ENCODE results near the gene SKAP2. TPM values are rescaled to one million over a fixed set of nuclear protein-coding genes. Genes with fewer than 3 reads are reported as not detected.
"Not testable (repeated sequence)": the region's sequence is repeated elsewhere in the genome, so short reads cannot be mapped to it uniquely, and the experiment has no call there.

Gene SKAP2
- total RNA-seq, 1 donor from 2014 or later, result 7.9 TPM

DNA sequence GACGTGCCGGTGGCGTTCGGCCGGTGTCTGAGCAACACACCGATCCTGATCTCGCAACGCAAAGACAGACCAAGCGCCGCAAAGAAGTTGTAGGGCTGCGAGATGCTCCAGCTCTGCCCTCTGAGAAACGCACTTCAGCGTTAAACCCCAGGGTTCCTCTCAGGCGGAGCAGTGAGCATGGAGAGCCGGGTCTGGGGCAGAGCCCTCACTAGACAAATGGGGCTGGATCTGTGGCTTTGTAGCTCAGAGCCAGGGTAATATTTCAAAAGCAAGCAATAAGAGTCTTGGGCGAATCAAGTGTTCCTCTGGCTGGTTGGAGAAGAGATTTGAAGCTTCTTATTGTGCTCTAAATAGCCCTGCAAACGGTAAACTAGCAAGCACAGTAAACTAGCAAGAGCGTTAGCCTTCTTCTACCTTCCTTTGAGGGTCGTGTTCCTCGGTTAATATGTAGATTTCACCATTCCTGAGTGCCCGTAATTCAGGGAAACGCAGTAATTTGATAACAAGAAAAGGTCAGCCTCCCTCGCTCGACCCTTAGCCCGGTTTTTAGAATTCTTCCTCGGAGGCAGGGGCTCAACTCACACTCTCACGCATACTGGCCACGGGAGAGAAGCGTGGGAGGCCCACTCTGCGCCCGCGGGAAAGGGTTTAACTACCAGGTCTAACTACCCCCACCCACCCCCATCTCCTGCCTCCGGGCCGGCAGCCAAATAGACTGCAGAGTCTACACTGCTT, 6.7 kb downstream of the SKAP2 start:
- intact Hi-C loops (cut with micrococcal nuclease), result no loop called here

DNA sequence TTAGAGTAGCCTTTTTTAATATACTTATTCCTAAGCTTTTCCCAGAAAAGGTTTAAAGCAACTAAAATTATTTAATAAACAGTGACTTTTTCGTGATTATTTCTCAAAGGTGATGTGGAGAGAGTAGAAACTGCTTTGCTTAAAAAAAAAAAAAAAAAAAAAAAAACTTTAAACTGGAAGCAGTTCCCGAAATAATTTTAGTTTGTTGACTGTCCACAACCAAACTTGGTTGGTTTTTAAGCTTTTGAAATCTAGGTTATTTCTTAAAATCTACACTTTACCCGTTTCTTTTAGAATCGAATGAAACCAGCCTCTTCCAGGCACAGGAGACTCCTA, 7.3 kb downstream of the SKAP2 start:
- intact Hi-C loops (cut with micrococcal nuclease), result no loop called here

DNA sequence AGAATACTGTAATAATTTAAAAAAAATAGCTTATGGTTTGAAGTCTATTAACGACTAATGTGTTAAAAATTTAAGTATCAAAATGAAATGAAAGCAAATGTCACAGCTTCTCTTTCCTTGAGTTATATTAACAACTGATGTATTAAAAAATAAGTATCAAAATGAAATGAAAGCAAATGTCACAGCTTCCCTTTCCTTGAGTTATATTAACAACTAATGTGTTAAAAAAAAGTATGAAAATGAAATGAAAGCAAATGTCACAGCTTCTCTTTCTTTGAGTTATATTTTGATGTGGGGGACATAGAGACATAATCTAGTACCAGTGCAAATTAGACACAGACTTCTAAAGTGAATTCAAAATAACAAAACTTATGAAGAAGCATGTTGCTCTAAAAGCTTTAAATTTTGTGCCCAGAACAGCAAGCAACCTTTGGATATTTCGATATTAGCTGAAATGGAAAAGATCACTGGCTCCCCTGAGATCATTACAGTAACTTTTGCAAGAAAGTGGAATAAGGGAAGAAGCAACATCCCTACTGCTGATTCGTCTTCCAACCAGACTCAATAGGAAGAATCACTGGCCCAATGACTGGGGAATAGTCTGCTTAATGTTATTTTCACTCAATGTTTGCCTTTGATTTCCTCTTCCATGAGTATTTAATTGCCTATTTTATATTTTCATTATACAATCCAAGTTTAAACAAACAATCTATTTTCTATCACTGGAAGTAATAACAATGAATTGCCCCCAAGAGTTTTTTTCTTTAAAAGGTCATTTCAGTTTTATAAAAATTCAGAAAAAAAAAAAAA, 8.0 kb downstream of the SKAP2 start:
- intact Hi-C loops (cut with micrococcal nuclease), result no loop called here

DNA sequence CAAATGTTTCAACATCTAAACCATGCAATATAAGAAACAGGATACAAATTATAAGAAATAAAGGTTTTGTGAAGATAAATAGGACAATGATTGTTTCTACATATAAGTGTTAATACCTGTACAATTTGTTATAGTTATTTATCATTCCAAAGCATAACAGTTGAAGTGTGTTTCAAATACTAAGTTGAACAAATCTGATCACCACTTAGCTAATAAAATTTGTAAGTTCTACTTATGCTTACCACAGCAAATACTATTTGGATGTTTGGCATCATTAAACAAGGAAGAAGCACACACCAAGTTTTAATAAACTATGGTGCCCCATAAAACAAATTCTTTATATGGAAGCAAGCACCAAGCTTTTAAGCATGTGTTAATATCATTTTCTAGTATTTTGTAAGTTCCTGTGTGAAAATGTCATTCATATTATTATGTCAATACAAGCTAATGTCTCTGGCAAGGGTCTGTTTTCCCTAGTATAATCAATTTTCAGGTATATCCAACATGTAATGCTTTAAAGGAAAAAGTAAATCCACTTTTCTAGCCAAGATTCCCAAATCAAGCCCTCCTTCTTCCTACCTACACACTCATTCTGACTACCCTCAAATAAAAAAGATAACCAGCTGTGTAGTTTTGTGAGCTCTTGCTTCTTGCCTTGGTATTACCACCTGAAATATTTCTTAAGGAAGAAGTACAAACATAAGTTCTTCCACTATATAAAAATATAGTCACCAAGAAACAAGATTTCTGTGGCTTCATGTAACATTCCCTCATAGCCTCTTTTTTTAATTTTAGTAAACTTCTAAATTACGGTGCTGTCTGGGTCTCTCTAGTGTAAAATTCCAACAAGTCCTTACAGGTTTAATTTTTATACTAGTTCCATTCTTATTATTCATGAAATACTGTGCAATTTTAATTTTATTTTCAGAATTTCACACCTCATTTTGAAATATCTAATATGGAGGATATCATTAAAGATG, 9.2 kb downstream of the SKAP2 start:
- intact Hi-C loops (cut with micrococcal nuclease), result loop anchor here (1.0 kb wide), 1 partner anchor 306 kb away; no protein-coding TSS in a partner anchor

DNA sequence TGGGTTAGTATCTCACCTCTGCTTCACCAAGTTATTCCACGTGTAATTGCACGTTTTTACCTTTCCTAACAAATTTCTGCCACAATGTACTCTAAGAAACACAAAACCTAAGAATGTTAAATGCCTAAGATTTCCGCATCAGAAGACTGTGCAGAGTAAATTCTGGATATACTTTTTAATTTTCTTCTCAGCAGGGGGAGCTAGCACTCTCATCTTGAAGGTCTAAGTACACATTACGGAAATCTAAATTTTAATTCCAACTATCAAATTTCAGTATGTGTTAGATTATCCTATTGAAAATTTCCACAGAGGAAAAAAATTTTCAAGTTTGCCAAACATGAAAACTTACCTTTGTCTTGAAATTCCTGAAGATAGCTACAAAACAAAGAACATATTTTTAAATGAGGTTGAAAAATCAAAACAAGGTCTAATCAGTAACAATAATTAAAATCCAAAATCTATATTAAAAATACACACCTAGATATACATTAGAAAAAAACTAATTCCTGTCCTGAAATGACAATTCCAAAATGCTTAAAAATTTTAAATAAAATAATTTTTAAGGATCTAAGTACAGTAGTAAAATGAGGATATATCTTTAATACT, 10.5 kb downstream of the SKAP2 start:
- intact Hi-C loops (cut with micrococcal nuclease), result loop anchor here (1.0 kb wide), 1 partner anchor 307 kb away; no protein-coding TSS in a partner anchor

DNA sequence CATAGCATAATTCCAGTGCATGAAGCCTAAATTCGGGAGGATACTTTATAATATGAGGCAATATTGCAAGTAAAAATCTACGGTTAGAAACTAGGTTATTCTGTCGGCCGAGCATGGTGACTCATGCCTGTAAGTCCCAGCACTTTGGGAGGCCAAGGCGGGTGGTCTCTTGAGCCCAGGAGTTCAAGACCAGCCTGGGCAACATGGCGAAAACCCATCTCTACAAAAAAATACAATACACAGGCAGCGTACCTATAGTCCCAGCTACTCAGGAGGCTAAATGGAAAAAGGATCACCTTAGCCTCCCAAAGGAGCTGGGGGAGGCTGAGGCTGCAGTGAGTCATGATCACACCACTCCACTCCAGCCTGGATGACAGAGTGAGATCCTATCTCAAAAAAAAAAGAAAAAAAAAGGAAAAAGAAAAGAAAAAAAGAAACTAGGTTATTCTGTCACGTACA, 14.2 kb downstream of the SKAP2 start:
- intact Hi-C loops (cut with micrococcal nuclease), result no loop called here

DNA sequence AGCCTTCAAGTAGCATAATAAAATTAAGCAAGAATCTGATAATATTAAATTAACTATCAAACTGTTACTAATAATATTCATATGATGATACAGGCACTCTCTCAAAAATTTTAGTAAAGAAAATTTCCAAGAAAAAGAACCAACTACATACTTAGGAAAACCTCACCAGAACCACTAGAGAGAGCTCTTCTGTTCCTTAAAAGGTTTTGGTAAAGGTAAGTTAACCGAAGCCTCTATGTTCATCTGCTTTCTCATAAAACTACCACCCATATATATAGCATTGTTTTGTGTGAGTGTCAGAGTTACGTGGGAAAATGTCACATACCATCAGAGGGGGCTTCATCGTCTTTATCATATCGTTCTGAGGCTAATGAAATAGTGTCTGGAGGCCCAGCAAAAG, 20.7 kb downstream of the SKAP2 start:
- intact Hi-C loops (cut with micrococcal nuclease), result no loop called here

DNA sequence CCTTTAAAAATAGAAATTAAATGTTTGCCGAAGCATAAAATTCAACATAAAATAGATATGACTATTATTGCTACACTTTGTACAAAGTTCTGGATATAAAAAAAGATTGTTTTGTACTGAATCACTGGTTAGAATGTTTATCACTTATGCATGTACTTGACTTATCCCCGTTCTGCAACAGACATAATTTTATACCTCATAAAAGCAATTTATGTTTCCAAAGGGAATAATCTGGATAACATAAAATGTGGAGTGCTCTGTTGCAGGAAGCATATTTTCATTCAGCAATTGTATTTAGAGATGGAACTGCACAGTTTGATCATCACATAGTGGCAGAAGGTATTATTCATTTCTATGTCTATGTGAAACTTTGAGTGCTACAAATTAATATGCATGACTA, 21.5 kb downstream of the SKAP2 start:
- intact Hi-C loops (cut with micrococcal nuclease), result no loop called here

DNA sequence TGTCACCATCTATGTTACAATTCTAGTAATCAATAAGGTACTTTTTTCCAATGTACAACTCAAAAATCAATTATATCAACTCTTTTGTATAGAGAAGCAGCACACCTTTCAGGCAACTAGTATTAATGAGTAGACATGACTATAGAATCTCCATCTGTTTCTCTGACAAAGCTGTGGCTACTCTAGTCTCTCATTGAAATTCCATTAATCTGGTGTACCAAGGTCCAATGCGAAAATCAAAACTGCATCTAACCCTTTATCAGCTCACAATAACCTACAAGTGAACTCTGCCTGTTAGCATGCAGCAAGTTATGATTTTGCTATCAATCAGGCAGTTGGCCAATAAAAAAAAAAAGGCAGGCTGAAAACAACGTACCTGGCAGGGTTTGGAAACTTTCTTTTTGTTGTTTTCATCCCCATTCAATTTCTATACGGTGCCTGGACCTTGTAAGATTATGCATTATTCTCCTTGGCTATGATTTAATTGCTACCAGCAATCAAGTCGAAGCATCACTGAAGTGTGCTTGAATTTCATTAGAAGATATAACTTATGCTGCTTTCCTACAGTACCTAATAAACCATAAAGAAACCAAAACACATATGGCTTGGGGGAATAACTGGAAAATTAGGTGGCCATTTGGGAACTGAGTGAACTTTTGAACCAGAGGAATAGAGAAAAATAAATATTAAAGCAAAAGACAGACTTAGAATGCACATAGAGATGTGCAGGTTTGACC, 23.2 kb downstream of the SKAP2 start:
- intact Hi-C loops (cut with micrococcal nuclease), result no loop called here

DNA sequence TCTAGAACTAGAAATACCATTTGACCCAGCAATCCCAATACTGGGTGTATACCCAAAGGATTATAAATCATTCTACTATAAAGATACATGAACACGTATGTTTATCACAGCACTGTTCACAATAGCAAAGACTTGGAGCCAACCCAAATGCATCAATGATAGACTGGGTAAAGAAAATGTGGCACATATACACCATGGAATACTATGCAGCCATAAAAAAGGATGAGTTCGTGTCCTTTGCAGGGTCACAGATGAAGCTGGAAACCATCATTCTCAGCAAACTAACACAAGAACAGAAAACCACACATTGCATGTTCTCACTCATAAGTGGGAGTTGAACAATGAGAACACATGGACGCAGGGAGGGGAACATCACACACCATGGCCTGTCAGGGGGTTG, 27.6 kb downstream of the SKAP2 start:
- intact Hi-C loops (cut with micrococcal nuclease), result not testable (repeated sequence)

DNA sequence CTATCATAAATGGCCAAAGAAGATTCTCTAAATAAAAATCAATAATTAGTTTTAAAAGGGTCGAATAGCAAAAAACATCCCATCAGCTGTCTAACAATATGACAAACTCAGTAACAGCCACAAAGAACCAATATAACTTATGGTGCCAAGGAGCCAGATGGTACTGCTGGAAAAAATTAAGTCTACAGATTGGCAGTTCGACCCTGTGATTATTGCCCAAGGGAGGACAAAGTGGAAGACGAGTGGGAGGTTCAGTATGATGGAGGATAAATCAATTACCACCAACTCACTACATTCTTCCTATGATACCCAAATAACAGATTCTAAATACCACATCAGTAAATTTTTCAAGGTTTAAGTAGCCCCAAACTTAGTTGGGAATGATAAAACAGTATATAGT, 49.0 kb downstream of the SKAP2 start:
- intact Hi-C loops (cut with micrococcal nuclease), result no loop called here

DNA sequence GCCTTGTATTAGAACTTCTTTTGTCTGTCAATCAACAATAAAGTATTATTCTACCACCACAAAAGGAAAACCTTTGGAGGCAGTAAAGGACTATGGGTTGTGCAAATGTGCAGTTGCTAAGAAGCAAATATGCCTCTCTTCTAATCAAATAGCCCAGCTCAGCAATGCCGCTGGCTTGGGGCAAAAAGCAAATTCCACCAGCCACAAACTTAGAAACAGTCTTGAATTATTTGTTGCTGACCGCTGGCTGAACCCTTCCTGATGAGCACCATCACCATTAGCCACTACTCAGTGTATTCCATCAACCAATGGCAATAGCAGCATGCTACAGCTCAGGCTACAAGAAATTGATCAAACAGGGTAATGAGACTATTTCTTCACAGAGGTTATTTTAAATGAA, 51.0 kb downstream of the SKAP2 start:
- intact Hi-C loops (cut with micrococcal nuclease), result no loop called here

DNA sequence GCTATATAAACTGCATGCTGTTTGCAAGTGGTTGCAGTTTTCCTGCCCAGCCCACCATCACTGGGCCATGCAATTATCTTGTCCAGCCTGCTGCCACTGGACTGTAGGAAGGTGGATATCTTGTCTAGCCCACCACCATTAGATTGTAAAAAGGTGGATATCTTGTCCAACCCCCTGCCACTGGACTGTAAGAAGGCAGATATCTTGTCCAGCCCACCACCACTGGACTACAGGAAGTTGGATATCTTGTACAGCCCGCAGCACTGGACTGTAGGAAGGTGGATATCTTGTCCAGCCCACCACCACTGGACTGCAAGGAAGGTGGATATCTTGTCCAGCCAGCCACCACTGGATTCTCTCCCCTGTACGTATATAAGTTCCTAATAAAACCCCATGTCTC, 69.8 kb downstream of the SKAP2 start:
- intact Hi-C loops (cut with micrococcal nuclease), result no loop called here

DNA sequence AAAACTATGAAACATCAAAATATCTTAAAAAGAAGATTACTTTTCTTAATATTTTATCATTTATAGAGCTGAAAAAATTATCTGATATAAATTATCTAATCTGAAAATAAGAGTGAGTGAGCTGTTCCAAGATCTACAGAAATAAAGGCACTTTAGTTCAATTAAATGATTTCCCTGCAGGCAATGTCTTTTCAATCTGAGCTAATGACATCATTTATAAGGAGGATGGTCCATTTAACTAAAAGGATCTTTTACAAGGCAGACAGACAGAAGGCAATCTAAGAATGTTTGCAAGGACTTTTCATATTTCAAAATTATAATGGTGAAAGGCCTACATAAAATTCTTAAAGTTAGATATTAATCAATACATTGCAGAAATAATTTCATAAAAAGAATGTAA, 71.8 kb downstream of the SKAP2 start:
- intact Hi-C loops (cut with micrococcal nuclease), result no loop called here

DNA sequence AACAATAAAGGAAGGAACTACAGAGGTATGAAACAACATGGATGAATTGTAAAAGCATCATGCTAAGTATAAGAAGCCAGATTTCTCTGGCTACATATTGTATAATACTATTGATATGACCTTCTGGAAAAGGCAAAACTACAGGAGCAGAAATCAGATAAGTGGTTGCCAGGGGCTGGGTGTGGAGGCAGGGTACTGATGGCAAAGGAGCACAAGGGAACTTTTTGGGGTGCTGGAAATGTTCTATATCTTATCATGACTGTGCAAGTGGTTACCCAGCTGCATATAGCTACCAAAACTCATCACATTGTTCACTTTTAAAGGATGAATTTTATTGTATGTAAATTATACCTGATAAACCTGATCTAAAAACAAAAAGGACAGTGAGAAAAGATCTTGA, 72.4 kb downstream of the SKAP2 start:
- intact Hi-C loops (cut with micrococcal nuclease), result no loop called here

DNA sequence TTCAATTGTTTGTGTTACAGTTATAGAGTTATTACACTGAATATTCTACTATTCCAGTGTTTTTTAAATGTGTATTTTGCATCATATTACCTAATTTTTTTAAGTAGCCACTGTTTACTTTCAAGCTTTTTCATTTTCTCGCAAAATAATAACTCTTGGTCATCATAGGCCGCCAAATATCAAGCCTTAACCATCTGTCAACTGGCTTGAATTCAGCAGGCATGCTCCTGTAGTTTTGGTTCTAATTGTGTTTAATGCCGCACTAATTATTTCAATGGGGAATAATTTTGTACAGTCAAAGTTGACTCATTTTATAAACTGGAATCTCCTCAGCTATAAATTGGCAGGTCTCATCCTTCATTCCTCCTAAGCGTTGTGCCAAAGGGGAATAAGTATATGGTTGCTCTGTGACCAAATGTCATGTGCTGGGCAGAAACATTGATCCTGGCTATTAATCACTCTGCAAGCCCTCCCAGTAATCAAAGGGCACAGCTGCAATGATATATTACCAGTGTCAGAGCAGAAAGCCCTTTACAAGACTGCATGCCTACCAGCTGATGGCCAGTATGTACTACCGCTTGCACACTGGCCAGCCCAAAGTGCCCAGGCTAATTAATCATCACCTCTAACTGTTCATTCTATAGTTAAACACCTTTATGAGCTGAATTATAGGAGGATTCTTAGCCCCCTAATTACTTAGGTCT, 74.8 kb downstream of the SKAP2 start:
- intact Hi-C loops (cut with micrococcal nuclease), result no loop called here

DNA sequence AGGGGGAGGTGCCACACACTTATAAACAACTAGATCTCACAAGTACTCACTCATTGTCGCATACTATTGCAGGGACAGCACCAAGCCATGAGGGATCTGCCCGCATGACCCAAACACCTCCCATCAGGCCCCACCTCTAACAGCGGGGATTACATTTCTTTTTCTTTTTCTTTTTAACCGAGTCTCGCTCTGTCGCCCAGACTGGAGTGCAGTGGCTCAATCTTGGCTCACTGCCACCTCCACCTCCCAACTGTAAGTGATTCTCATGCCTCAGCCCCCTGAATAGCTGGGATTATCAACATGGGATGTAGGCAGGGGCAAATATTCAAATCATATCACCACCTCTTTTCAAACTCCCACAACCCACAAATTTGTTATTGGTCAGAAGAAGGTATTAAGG, 76.7 kb downstream of the SKAP2 start:
- intact Hi-C loops (cut with micrococcal nuclease), result no loop called here

DNA sequence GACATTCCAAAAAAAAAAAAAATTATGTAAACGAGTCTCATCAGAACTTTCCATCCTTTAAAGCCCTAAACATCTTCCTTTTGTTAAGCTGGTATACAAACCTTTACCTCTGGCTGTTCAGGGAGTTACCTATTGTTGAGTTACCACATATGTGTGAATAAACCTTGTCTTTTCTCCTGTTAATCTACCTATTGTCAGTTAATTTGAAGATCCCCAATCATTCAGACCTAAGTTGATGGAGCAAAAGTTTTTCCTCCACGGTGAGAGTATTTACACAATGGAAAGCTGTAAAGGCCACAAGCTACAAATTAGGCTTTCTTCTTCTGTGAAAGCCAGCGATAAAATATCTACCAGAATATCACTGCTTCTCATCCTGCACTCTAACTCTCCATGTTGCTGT, 80.3 kb downstream of the SKAP2 start:
- intact Hi-C loops (cut with micrococcal nuclease), result no loop called here

DNA sequence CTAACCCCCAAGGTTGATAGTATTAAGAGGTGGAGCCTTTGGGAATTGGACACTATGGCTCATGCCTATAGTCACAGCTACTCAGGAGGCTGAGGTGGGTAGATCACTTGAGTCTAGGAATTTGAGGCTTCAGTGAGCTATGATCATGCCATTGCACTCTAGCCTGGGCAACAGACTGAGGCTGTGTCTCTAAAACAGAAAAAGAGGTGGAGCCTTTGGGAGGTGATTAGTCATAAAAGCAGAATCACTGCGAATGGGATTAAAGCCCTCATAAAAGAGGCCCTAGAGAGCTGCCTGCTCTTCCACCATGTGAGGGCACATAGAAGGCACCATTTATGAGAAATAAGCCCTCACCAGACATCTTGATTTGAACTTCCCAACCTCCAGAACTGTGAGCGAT, 81.9 kb downstream of the SKAP2 start:
- intact Hi-C loops (cut with micrococcal nuclease), result no loop called here
